ENCODE measurements around the gene OOSP1. TPM values are rescaled to one million over a fixed set of nuclear protein-coding genes. Genes with fewer than 3 reads are reported as not detected.

OOSP1 gene
- total and polyA plus RNA-seq, 2 of the 8 experiments (the other 6 are each of a cell fraction or from before 2014, with no cell fraction given) = not detected

DNA sequence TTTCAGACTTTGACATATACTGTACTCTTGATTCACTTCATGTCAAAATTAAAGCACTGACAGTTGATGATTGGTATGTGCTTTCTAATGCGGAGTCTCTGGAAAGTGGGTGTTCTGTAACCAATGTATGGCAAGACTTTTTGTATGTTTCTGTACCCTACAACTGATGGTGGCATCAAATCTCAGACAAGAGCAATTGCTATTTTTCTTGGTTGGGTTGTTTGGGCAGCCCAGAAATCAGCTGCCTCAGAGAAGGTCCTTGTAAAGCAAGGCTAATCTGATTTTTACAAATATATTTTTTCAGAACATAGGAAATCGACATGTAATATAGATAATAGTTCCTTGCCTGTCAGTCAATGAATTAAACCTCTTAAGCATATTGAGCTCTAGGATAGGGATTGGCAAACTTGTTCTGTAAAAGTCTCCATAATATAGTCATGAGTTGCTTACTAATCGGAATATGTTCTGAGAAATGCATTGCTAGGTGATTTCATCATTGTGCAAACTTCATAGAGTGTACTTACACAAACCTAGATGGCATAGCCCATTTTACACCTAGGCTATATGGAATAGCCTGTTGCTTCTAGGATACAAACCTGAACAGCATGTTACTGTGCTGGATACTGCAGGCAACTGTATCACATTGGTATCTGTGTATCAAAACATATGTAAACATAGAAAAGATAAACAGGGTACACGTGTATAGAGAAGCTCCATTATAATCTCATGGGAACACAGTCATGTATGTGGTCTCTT lies 15.4 kb downstream of the OOSP1 start:
- Histone ChIP-seq H3K79me2 (ENCODE audit: control insufficient read depth in 1 of 2, insufficient read depth in 2 of 2, low read length in 2 of 2) (no peaks in the 10 kb centered on the region), H2BK15ac (ENCODE audit: low read length) (no peak overlapping the region), H3K4me3 (ENCODE audit: extremely low read depth in 1 of 4, insufficient read depth in 2 of 4, low read depth in 3 of 4, low read length in 4 of 4) (no peak overlapping the region), H2BK5ac (ENCODE audit: low read depth, low read length) (no peak overlapping the region), H2BK120ac (replicated peaks; ENCODE audit: low read depth, low read length) (no peak overlapping the region), H2AFZ (ENCODE audit: low read length) (no peak overlapping the region), H4K5ac (ENCODE audit: insufficient read length, low read depth, low read length) (no peak overlapping the region), H3K56ac (replicated peaks; ENCODE audit: insufficient read length, low read depth, low read length) (no peak overlapping the region), H3K23me2 (ENCODE audit: low read depth, low read length) (no peaks in the 10 kb centered on the region), H3K9ac (replicated peaks in 1 of 4; ENCODE audit: extremely low read depth in 1 of 4, low read depth in 3 of 4, low read length in 3 of 4) (no peak overlapping the region), H2BK20ac (ENCODE audit: low read length) (no peak overlapping the region), H3K18ac (ENCODE audit: extremely low read depth, low read length) (no peak overlapping the region), H2BK12ac (ENCODE audit: low read depth, low read length) (no peak overlapping the region), H3K4ac (replicated peaks; ENCODE audit: insufficient read length, low read depth, low read length) (no peak overlapping the region), H3K4me1 (replicated peaks in 1 of 4; ENCODE audit: control insufficient read depth in 3 of 4, insufficient read depth in 4 of 4, low read length in 3 of 4) (no peaks in the 10 kb centered on the region), H3K23ac (ENCODE audit: insufficient read length) (no peak overlapping the region), H4K8ac (ENCODE audit: extremely low read depth, insufficient read depth, low read length) (no peak overlapping the region), H3K79me1 (ENCODE audit: low read depth, low read length) (no peaks in the 10 kb centered on the region), H3K4me2 (ENCODE audit: insufficient read depth in 1 of 2, low read depth in 2 of 2, low read length in 2 of 2) (no peak overlapping the region), H3K36me3 (ENCODE audit: control insufficient read depth in 2 of 4, insufficient read depth in 4 of 4, low read length in 3 of 4) (no peaks in the 10 kb centered on the region), H3K27me3 (replicated peaks in 1 of 4; ENCODE audit: control insufficient read depth in 3 of 4, extremely low read depth in 1 of 4, insufficient read depth in 3 of 4, low read length in 3 of 4) (no peaks in the 10 kb centered on the region), H2AK5ac (ENCODE audit: low read depth, low read length) (no peak overlapping the region), H4K91ac (replicated peaks; ENCODE audit: insufficient read length, low read length) (no peak overlapping the region), H3K27ac (ENCODE audit: low read depth, low read length) (no peak overlapping the region), H3K9me3 (ENCODE audit: insufficient read depth in 2 of 2, low read depth in 1 of 2, low read length in 1 of 2) (no peaks in the 10 kb centered on the region), H3K14ac (ENCODE audit: insufficient read length) (no peak overlapping the region), H4K20me1 (replicated peaks in 1 of 2; ENCODE audit: control insufficient read depth in 1 of 2, insufficient read depth in 2 of 2, low read length in 2 of 2) (no peaks in the 10 kb centered on the region)
- FAIRE-seq (no peak), DNase-seq (ENCODE audit: low read depth in 1 of 2, low spot score in 2 of 2) (no peak)
- CTCF ChIA-PET (ENCODE audit: partially characterized antibody) = interaction anchor here (0.7 to 2.2 kb wide), 2 partner anchors 10 to 35 kb away, joined by 3 to 5 read pairs; partner anchors contain the start of gene OOSP4A
- no peak for TF ChIP-seq GABPA (IDR thresholded peaks at IDR 0.05; ENCODE audit: borderline replicate concordance, insufficient read depth, low read length)
- TF ChIP-seq RFX5 (IDR thresholded peaks at IDR 0.05; ENCODE audit: borderline replicate concordance, low read depth, low read length) = no peak
- TF ChIP-seq SIX5 (IDR thresholded peaks at IDR 0.05; ENCODE audit: low read depth, low read length) = no peak
- no peak for TF ChIP-seq SP1 (IDR thresholded peaks at IDR 0.05; ENCODE audit: low read depth, low read length)
- POLR2A ChIA-PET (ENCODE audit: partially characterized antibody) = no interaction called here
- WGBS, 2 experiments (ENCODE audit: extremely low coverage in 1 of 2, insufficient coverage in 1 of 2, insufficient read length in 1 of 2, insufficient replicate concordance in 2 of 2, low coverage in 1 of 2, low lambda C conversion rate in 2 of 2, missing lambda C conversion rate in 1 of 2) = 86% methylated on average over 4 of the region's 4 CpGs; no CpG with 5 or more reads in 1 of the 2 experiments

Data from H1 (cell line).